GM21390 (cell line): ENCODE measurements around the gene MIPOL1.
"Not testable (repeated sequence)": the region's sequence is repeated elsewhere in the genome, so short reads cannot be mapped to it uniquely, and the experiment has no call there.

ENCODE experiments used
- ATAC-seq: cut with Tn5 transposase; IDR thresholded peaks from one replicate; pipeline ENCODE4 v1.9.1; 2021; ENCODE audit not compliant: unreplicated experiment

The MIPOL1 gene

DNA sequence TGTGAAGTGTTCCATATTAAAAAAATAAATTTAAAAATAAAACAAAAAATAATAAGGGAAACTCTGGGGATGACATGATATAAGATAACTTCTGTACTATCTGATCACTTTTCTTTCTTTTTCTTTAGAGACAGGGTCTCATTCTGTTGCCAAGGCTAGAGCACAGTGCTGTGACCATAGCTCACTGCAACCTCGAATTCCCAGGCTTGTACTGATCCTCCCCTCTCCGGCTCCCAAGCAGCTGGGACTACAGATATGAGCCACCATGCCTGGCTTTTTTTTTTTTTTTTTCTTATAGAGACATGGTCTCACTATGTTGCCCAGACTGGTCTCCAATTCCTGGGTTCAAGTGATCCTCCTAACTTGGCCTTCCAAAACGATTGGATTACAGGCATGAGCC, 10.4 kb upstream of the MIPOL1 start:
- no peak for ATAC-seq

DNA sequence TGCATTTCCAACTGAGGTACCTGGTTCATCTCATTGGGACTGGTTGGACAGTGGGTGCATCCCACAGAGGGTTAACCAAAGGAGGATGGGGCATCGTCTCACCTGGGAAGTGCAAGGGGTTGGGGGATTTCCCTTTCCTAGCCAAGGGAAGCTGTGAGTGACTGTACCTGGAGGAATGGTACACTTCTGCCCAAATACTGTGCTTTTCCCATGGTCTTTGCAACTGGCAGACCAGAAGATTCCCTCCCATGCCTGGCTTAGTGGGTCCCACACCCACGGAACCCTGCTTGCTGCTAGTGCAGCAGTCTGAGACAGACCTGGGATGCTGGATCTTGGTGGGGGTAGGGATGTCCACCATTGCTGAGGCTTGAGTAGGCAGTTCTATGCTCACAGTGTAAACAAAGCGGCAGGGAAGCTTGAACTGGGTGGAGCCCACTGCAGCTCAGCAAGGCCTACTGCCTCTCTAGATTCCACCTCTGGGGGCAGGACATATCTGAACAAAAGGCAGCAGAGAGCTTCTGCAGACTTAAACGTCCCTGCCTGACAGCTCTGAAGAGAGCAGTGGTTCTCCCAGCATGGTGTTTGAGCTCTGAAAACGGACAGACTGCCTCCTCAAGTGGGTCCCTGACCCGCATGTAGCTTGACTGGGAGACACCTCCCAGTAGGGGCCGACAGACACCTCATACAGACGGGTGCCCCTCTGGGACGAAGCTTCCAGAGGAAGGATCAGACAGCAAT, 9.7 kb upstream of the MIPOL1 start:
- ATAC-seq: not testable (repeated sequence)

DNA sequence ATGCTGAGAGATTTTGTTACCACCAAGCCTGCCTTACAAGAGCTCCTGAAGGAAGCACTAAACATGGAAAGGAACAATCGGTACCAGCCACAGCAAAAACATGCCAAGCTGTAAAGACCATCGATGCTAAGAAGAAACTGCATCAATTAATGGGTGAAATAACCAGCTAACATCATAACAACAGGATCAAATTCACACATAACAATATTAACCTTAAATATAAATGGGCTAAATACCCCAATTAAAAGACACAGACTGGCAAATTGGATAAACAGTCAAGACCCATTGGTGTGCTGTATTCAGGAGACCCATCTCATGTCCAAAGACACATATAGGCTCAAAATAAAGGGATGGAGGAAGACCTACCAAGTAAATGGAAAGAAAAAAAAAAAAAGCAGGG, 8.0 kb upstream of the MIPOL1 start:
- not testable (repeated sequence) for ATAC-seq

DNA sequence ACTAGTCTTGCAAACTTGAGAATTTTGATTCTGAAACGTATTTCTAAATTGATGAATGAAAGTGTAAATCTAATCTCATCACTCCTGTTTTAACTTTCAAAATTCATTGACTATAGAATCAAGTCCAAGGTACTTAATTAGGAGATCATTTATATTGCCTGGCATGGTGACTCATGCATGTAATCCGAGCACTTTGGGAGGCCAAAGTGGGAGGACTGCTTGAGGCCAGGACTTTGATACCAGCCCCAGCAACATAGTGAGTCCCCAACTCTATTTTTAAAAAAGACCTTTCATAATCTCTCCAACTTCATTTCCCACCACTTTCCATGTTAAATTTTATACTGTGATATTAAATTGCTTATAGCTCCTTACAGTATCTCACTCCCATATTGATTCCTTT, 3.0 kb upstream of the MIPOL1 start:
- no peak for ATAC-seq

DNA sequence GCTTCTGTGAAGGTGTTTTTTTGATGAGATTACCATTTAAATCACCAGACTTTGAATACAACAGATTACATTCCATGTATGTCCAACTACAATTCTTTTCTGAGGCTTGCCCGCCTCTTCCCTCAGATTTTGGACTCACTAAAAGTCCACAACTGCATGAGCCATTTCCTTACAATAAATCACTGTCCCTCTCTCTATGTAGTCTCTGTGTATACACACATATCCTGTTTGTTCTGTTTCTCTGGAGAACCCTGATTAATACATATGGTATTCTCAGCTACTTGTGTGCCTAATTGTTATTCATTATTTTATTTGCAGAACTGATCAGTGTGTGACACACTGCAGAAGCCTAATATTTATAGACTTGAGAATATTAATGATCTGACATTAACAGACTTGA, 2.4 kb upstream of the MIPOL1 start:
- no peak for ATAC-seq

DNA sequence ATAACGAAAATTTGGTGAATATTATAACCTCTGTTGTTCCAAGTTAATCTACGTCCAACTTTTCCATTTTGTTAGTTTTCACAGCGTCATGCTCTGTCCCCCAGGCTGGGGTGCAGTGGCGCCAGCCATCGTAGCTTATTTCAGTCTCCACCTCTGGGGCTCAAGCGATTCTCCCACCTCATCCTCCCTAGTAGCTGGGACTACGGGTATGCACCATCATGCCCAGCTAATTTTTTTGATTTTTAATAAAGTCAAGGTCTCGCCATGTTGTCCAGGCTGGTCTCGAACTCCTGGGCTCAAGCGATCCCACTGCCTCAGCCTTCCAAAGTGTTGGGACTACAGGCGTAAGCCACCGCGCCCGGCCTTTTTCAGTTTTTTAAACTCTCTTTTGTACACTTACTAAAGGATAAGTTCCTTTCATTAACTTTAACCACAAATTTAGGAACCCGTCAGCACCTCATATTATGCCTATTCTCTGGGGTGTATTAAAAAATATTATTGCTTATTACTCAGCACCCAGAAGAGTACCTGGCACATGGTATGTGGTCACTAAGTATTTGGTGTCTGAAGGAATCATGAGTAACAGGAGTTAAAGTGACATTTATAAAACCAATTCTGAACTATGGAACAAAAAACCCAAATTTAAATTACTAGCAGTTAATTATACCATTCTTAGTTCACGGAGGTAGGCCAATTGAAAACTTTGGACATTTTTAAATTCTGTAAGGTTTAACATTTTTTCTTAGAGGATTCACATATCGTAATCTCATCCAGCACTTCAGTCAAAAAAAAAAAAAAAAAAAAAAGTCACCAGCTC, 925 bp upstream of the MIPOL1 start:
- ATAC-seq: no peak

DNA sequence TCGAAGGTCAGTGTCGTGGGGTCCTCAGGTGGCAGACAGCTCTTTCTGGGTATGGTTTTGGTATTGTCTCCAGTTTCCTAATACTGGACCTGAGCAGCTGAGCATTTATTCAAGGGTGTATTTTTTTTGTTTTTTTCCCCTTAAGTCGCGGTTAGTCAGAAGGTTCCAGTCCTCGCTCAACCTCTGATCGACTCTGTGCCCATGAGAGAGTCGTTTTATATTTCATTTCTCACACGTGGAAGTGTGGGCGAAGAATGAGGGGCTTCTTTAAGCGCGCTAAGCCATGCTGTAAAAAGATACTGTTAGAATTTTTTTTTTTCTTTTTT, 499 bp downstream of the MIPOL1 start:
- ATAC-seq: no peak

DNA sequence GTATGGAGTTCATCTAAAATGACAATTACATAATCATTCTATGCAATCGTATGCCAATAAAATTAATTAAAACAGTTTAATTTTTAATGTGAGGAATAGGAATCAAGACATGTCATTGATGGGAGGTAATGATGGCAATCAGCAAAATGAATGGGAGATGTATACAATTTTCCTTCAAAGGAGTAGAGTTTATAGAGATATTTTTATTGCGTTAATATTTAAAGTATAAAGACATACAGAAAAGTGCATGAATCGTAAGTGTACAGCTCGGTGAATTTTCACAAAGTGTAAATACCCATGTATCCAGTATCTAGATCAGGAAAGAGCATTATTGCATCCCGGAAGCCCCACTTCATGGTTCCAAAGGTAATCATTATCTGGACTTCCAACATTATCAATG, 1.2 kb downstream of the MIPOL1 start:
- ATAC-seq: no peak

DNA sequence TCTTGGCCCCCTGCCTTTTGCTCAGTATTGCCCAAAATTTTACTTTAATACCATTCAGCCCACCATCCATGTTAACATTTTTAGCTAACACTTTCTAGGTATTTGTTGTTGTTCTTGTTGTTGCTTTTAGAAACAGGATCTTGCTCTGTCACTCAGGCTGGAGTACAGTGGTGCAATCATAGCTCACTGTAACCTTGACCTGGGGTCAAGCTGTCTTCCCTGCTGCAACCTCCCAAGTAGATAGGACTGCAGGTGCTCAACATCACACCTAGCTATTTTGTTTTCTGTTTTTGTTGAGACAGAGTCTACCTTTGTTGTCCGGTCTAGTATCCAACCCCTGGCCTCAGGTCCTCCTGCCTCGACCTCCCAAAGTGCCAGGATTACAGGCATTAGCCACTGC, 4.0 kb downstream of the MIPOL1 start:
- ATAC-seq: no peak

DNA sequence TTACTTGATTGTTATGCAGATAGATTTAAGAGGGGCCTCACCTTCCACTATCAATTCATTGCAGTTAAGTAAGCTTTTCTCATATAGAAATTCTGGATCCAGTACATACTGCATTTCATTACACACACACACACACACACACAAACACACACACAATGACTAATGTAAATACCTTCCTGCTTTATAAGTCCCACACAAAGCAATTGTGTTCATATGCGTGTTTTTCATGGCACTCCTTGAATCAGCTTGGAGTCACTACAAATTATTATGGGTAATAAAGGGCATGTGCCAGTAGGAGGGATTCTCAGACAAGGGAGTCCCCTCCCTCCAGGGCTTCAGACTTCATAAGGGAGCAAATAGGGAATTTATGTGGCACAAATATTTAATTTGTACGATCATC, 4.5 kb downstream of the MIPOL1 start:
- no peak for ATAC-seq

DNA sequence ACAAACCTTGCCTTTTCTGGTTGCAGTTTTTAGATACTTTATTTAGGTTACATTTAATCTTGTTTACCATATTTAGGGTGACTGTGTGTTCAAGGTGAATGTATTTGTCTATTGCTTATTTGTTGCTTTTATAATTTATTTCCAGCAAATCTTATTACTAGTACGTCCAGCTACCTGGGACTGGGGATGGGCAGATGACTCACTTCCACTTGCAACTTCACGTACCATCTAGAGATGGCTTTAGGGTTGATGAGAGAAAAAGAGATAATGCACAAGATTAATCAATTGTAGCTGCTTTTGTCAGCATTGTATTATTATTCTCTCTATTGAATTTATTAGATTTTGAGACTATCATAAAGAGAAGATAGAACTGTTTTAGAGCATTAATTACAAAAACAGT, 5.1 kb downstream of the MIPOL1 start:
- no peak for ATAC-seq

DNA sequence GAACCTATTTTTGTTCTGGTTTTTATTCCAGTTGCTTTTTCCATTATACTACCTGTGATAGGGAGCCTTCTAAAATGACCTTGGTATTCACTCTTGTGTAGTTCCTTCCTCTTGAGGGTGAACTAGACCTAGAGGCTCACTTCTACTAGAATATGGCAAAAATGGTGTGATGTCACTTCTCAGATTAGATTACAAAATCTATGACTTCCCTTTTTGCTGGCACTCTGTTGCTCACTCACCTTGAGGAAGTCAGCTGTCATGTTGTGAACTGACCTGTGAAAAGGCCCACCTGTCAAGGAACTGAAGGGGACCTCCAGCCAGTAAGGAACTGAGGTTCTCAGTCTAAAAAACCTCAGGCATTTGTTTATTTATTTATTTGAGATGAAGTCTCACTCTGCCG, 5.7 kb downstream of the MIPOL1 start:
- ATAC-seq: no peak

DNA sequence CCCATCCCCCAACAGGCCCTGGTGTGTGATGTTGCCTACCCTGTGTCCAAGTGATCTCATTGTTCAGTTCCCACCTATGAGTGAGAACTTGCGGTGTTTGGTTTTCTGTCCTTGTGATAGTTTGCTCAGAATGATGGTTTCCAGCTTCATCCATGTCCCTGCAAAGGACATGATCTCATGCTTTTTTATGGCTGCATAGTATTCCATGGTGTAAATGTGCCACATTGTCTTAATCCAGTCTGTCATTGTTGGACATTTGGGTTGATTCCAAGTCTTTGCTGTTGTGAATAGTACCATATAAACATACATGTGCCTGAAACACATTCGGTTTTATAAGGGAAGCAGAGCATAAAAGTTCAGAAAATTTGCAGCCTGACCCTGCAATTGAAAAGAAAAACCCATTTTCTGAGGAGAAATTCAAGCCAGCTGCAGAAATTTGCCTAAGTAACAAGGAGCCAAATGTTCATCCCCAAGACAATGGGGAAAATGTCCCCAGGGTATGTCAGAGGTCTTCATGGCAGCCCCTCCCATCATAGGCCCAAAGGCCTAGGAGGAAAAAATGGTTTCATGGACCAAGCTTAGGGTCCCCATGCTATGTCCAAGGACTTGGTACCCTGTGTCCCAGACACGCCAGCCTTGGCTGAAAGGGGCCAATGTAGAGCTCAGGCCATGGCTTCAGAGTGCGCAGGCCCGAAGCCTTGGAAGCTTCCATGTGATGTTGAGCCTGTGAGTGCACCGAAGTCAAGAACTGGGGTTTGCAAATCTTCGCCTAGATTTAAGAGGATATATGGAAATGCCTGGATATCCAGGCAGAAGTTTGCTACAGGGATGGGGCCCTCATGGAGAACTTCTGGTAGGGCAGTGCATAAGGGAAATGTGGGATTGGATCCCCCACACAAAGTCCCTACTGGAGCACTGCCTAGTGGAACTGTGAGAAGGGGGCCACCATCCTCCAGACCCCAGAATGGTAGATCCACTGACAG, 8.2 kb downstream of the MIPOL1 start:
- ATAC-seq: not testable (repeated sequence)

DNA sequence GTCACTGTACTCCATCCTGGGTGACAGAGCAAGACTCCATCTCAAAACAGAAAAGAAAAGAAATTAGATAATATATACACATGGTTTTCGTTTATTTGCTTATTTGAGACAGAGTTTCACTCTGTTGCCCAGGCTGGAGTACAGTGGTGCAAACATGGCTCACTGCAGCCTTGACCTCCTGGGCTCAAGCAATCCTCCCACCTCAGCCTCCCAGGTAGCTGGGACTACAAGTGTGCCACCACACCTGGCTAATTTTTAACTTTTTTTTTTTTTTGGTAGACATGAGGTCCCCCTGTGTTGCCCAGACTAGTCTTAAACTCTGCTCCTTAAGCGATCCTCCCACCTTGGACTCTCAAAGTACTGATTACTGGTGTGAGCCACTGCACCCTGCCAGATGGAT, 11.9 kb downstream of the MIPOL1 start:
- ATAC-seq: not testable (repeated sequence)

DNA sequence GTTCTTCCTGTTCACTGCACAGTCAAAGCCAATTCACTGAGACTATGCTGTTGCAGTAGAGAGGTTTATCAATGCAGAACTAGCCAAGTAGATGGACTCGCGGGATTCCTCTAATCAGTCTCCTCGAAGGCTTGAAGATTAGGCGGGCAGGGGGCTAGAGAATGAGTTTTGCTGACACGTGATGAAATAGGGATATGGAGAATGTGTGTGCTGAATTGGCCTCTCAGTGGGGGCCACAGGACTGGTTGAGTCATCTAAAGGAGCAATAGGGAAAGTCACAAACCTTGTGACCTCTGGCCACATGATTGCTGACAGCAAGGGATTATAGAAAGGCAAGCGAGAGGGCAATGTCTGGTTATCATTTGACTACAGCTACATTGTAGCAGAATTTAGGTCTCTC, 12.7 kb downstream of the MIPOL1 start:
- ATAC-seq: no peak

DNA sequence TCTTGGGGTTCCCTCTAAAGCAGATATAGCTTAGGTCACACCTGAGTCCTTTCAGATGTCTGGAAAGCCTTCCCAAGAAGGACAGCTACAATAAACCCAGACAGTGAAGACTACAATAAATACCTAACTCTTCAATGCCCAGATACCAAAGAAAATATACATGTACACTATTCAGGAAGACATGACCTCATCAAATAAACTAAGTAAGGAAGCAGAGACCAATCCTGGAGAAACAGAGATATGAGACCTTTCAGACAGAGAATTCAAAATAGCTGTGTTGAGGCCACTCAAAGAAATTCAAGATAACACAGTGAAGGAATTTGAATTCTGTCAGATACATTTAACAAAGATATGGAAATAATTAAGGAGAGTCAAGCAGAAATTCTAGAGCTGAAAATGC, 15.3 kb downstream of the MIPOL1 start:
- no peak for ATAC-seq

DNA sequence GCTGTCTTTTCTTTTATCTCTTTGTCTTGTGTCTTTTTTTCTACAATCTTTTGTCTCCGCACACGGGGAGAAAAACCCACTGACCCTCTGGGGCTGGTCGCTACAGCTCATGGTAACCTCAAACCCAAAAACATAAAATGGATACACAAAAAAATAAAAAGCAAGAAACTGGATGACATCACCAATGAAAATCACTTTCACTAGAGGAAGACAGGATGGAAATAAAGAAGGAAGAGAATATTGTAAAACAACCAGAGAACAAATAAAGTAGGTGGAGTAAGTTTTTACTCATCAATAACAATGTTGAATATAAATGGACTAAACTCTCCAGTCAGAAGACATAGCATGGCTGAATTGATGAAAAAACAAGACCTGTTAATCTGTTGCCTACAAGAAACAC, 17.6 kb downstream of the MIPOL1 start:
- no peak for ATAC-seq

DNA sequence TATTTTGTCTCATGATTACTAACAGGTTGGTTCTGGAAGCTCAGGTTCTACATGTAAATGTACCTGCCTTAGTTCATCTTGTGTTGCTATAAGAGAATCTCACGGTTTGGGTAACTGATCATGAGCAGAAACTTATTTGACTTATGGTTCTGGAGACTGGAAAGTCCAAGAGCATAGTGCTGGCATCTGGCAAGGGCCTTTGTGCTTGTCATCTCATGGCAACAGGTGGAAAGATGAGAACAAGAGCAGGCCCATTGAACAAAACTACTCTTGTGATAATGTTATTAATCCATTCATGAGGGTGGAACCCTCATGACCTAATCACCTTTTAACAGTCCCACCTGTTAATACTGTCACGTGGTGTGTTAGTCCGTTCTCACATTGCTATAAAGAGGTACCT, 23.3 kb downstream of the MIPOL1 start:
- no peak for ATAC-seq

DNA sequence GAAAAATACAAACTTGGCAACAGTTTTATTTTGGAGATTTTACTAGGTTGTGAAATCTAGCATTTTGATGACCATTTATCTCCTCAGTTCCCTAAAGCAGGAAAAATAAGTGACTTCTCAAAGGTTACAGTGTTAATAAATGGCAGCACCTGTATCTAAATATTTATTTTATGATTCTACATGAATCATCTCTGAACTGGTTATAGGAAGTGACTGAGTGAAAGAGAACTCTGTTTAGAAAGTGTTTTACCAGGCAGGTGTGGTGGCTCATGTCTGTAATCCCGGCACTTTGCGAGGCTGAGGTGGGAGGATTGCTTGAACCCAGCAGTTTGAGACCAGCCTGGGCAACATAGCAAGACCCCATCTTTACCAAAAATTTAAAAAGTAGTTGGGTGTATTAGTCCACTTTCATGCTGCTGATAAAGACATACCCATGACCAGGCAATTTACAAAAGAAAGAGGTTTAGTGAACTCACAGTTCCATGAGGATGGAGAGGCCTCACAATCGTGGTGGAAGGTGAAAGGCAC, 26.3 kb downstream of the MIPOL1 start:
- ATAC-seq: no peak

DNA sequence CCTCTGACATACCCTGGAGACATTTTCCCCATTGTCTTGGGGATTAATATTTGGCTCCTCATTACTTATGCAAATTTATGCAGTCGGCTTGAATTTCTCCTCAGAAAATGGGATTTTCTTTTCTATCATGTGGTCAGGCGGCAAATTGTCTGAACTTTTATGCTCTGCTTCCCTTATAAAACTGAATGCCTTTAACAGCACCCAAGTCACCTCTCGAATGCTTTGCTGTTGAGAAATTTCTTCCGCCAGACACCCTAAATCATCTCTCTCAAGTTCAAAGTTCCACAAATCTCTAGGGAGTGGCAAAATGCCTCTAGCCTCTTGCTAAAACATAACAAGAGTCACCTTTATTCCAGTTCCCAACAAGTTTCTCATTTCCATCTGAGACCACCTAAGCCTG, 27.9 kb downstream of the MIPOL1 start:
- not testable (repeated sequence) for ATAC-seq

DNA sequence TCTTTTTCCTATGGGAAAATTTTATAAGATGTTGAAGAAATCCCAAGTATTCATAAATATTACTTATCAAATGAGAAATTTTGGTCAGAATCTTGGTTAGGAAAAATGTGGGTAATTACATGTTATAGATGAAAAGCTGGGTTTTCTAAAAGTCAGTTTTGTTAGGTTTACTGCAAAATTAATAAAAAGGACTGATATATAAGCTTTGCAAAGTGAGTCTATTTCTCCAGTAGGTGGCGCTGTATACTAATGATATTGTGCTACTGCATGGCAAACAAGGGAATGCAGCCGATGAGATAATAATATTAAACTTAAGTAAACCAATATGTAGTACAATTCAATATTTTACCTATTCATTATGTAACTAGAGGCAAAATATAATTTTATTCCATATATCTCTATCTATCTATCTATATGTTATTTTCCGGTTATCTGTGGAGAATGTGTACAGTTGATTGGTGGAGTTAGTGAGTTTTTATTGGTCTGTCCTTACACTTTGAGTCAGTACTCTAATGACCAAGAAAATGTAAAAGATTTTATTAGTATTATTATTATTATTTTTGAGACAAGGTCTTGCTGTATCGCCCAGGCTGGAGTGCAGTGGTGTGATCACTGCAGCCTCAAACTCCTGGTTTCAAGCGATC, 32.9 kb downstream of the MIPOL1 start:
- ATAC-seq: no peak
